ENCODE measurements around the gene MTFR2. TPM values are rescaled to one million over a fixed set of nuclear protein-coding genes. Genes with fewer than 3 reads are reported as not detected.

Gene MTFR2
- total RNA-seq, 2 experiments from 2014 or later = 31.8 to 35.8 TPM

- Mint-ChIP-seq H3K9me3 (ENCODE audit: low read depth) (no peaks in the 10 kb centered on the region), H3K27ac (no peak overlapping the region), H3K27me3 (peaks cover 28% of the 10 kb centered on the region), H3K4me1 (no peaks in the 10 kb centered on the region), H3K4me3 (no peak overlapping the region), H3K36me3 (no peaks in the 10 kb centered on the region)
- CTCF ChIA-PET = no interaction called here
- no peak for DNase-seq
- ATAC-seq = no peak
Observed at GRCh38 chr6:136192902-136193301, 57.2 kb downstream of the MTFR2 start.

- H3K4me1 Mint-ChIP-seq = no peaks in the 10 kb centered on the region
- no peak for DNase-seq
- no peak for ATAC-seq
- peaks cover 25% of the 10 kb centered on the region for H3K27me3 Mint-ChIP-seq
- CTCF ChIA-PET = no interaction called here
- no peaks in the 10 kb centered on the region for H3K36me3 Mint-ChIP-seq
- H3K27ac Mint-ChIP-seq = no peak overlapping the region
- no peaks in the 10 kb centered on the region for H3K9me3 Mint-ChIP-seq (ENCODE audit: low read depth)
- no peak overlapping the region for H3K4me3 Mint-ChIP-seq
Observed at GRCh38 chr6:136191606-136192312, 58.4 kb downstream of the MTFR2 start.

GRCh38 chr6:136189104-136189503, 61.0 kb downstream of the MTFR2 start:
- H3K36me3 Mint-ChIP-seq = no peaks in the 10 kb centered on the region
- H3K4me3 Mint-ChIP-seq = no peak overlapping the region
- DNase-seq (no peak), ATAC-seq (no peak)
- H3K4me1 Mint-ChIP-seq = no peaks in the 10 kb centered on the region
- H3K27me3 Mint-ChIP-seq = peaks cover 19% of the 10 kb centered on the region
- no peaks in the 10 kb centered on the region for H3K9me3 Mint-ChIP-seq (ENCODE audit: low read depth)
- H3K27ac Mint-ChIP-seq = no peak overlapping the region
- CTCF ChIA-PET = no interaction called here

- Mint-ChIP-seq H3K27me3 (peaks cover 14% of the 10 kb centered on the region), H3K4me1 (no peaks in the 10 kb centered on the region), H3K36me3 (no peaks in the 10 kb centered on the region), H3K27ac (no peak overlapping the region), H3K4me3 (no peak overlapping the region), H3K9me3 (ENCODE audit: low read depth) (no peaks in the 10 kb centered on the region)
- no peak for DNase-seq
- no peak for ATAC-seq
- CTCF ChIA-PET = no interaction called here
Observed at GRCh38 chr6:136188486-136188885, 61.6 kb downstream of the MTFR2 start.

GRCh38 chr6:136186363-136186762, 63.7 kb downstream of the MTFR2 start:
- no peak for DNase-seq
- no peaks in the 10 kb centered on the region for H3K36me3 Mint-ChIP-seq
- H3K4me1 Mint-ChIP-seq = no peaks in the 10 kb centered on the region
- H3K4me3 Mint-ChIP-seq = no peak overlapping the region
- H3K27me3 Mint-ChIP-seq = peaks cover 16% of the 10 kb centered on the region
- no peaks in the 10 kb centered on the region for H3K9me3 Mint-ChIP-seq (ENCODE audit: low read depth)
- ATAC-seq = no peak
- CTCF ChIA-PET = no interaction called here
- H3K27ac Mint-ChIP-seq = no peak overlapping the region

- no peak for ATAC-seq
- Mint-ChIP-seq H3K36me3 (no peaks in the 10 kb centered on the region), H3K27ac (no peak overlapping the region), H3K9me3 (ENCODE audit: low read depth) (no peaks in the 10 kb centered on the region), H3K4me3 (no peak overlapping the region), H3K27me3 (peaks cover 13% of the 10 kb centered on the region), H3K4me1 (no peaks in the 10 kb centered on the region)
- DNase-seq = no peak
- CTCF ChIA-PET = no interaction called here
Observed at GRCh38 chr6:136184738-136185137, 65.4 kb downstream of the MTFR2 start.

GRCh38 chr6:136181861-136182260, 68.2 kb downstream of the MTFR2 start:
- H3K4me3 Mint-ChIP-seq = no peak overlapping the region
- CTCF ChIA-PET = no interaction called here
- H3K9me3 Mint-ChIP-seq (ENCODE audit: low read depth) = no peaks in the 10 kb centered on the region
- DNase-seq (no peak), ATAC-seq (no peak)
- no peaks in the 10 kb centered on the region for H3K4me1 Mint-ChIP-seq
- no peaks in the 10 kb centered on the region for H3K36me3 Mint-ChIP-seq
- peaks cover 20% of the 10 kb centered on the region for H3K27me3 Mint-ChIP-seq
- no peak overlapping the region for H3K27ac Mint-ChIP-seq

- H3K27ac Mint-ChIP-seq = no peak overlapping the region
- no peak overlapping the region for H3K4me3 Mint-ChIP-seq
- CTCF ChIA-PET = no interaction called here
- ATAC-seq (no peak), DNase-seq (no peak)
- no peaks in the 10 kb centered on the region for H3K36me3 Mint-ChIP-seq
- peaks cover 20% of the 10 kb centered on the region for H3K27me3 Mint-ChIP-seq
- no peaks in the 10 kb centered on the region for H3K9me3 Mint-ChIP-seq (ENCODE audit: low read depth)
- no peaks in the 10 kb centered on the region for H3K4me1 Mint-ChIP-seq
Observed at GRCh38 chr6:136181512-136181833, 68.6 kb downstream of the MTFR2 start.

Other genes with a start within 250 kb of the MTFR2 start
- gene BCLAF1, start 39.5 kb upstream of the MTFR2 start, total RNA-seq = 100 to 1,000 TPM; 127 to 179 TPM